CD4-positive, alpha-beta T cell treated with Interleukin-6 for 4 hours (primary cell): ENCODE results near the gene PRDM5.
"Not testable (repeated sequence)": the region's sequence is repeated elsewhere in the genome, so short reads cannot be mapped to it uniquely, and the experiment has no call there.

Experiments used
- DNase-seq: peaks from one replicate; pipeline ENCODE4 v3.0.0-alpha.2; 2020; ENCODE audit warnings: mixed read lengths

PRDM5 gene

GRCh38 chr4:120741636-120742035, 180.9 kb downstream of the PRDM5 start:
- not testable (repeated sequence) for DNase-seq

DNA sequence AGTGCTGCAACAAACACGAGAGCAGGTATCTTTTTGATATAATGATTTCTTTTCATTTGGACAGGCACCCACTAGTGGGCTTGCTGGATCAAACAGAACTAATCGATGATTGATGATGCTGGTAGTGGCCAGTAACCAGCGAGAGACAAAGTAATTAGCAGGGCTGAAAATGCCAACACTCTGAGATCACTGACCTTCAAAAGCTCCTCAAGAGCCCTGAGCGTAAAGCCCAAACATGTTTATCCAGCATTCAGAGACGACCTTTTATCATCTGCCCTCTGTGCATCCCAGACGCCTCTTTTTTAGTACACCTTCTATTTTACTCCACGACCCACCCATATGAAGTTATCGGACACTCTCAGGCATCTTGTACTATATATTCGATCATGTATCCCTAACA, 186.2 kb downstream of the PRDM5 start:
- no peak for DNase-seq

DNA sequence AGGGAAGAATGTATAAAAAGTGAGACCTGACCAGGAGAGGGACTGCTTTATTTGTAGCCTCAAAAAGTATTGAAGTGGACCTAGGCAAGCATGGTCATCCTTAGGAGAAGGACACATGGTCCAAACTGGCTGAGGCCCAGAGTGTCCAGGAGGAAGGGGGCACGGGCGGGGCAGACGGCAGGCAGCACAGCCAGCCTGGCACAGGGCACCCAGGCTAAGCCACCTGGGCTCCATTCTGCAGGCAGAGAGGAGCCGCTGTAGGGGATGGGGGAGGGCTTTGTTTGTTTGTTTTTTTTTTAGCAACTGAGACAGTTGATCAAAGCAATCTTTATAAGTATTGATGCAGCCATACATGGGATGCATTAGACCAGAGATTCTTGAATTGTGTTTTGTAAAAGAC, 188.6 kb downstream of the PRDM5 start:
- DNase-seq: no peak

GRCh38 chr4:120733054-120733453, 189.5 kb downstream of the PRDM5 start:
- DNase-seq: no peak

- no peak for DNase-seq
These were observed 191.0 kb downstream of the PRDM5 start for GRCh38 chr4:120731561-120731960.

GRCh38 chr4:120730777-120731320, 191.7 kb downstream of the PRDM5 start:
- DNase-seq: no peak

DNA sequence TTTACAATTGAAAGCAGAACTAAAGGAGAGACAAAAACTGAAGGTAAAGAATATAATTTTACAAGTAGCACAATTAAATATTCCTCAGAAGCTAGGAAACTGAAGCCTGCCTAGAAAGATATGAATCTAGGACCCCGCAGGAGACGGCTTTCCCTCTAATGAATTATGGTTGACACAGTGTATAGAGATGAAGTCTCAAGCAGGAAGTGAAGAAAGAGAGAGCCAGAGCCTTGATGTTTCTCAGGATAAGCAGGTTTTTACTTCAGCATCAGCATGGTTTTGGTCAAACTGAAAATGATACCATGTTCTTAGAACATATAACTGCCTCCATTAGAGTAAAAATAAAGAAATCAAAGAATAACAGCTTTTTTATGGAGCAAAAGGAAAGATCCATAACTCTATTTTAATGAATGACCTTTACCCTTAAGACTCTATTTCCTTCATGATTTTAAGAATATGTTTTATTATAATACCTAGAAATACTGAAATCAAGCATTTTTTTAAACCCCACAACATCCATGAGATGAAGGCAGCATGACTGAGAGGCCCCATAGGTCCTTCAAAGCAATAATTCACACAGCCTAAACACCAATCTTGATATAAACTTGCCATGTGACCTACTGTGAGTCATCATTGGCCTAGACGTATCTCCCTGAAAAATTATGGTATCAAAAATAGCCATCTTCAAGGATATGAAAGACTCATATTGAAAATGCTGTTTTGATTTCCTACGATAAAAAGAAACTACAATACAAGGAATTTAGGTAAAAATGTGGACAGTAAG, 193.4 kb downstream of the PRDM5 start:
- no peak for DNase-seq

DNA sequence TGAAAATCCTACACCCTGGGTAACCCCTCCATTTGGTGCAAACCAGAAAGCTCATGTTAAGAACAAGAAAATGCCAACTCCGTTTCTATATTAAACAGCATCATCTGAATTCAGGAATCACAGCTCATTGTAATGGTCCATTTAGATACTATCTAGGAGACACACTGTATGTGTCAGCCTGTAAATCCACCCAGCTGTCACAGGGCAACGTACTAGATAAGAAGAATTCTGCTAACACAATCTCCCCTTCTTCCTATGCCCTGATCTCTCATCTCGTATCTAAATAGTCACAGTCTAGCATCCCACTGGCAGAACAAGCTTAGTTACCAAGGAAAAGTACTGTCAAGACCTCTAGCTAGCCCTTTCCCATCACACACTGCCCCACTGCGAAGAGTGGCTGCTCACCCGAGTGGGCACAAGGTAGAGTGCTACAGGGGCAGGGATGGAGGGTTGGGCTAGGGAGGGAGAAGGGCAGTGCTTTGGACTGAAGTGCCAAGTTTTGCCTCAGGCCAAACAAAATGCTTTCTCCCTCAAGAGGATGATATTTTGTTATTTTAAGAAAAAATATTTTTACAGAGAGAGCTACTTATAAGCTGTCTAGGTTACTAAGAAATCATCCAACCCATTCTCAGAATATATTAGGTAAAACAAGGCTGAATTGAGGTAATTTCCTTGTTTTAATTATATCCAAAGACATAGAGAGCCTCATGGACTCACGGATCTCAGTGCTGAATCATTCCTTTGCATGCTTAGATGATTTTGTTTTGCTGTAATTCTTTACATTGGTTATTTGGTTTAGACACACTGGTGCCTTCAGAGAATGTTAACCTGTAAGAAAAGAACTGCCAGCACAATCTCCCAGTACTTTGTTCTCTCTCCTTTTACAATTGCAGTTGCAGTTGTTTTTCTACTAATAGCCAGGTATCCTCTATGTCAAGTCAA, 196.6 kb downstream of the PRDM5 start:
- DNase-seq: no peak

GRCh38 chr4:120724656-120725055, 197.9 kb downstream of the PRDM5 start:
- no peak for DNase-seq

- DNase-seq: no peak
These were observed 198.5 kb downstream of the PRDM5 start for GRCh38 chr4:120723986-120724385.

GRCh38 chr4:120723105-120723504, 199.4 kb downstream of the PRDM5 start:
- no peak for DNase-seq

- DNase-seq: no peak
These were observed 199.9 kb downstream of the PRDM5 start for GRCh38 chr4:120722655-120723054.

- no peak for DNase-seq
These were observed 202.1 kb downstream of the PRDM5 start for GRCh38 chr4:120720354-120720934.

DNA sequence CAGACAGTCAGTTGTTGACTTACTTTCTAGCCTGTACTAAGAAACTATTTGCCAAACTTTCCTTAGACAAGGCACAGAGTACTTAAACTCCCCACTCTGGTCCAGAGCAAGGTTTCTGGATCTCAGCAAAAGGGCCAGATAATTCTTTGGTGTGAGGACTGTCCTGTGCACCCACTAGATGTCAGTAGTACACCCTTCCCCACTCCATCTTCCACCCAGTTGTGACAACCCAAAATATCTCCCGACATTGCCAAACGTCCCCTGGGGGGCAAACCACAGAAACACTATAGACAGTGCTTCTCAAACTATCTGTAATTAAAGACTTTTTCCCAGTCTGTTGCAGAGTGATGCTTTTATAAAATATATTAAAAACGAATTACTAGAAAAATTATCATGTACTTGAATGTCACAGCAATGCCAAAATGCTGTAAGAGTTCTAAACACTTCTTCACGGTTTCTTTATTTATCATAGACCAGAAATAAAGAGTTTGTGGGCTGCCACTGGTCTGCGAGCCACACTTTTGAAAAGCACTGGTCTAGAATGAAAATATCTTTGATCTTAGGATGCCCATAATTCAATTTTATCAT, 203.5 kb downstream of the PRDM5 start:
- peak; percentile 28 for DNase-seq

GRCh38 chr4:120716346-120716745, 206.2 kb downstream of the PRDM5 start:
- no peak for DNase-seq

GRCh38 chr4:120714417-120715010, 208.0 kb downstream of the PRDM5 start:
- DNase-seq: no peak

DNA sequence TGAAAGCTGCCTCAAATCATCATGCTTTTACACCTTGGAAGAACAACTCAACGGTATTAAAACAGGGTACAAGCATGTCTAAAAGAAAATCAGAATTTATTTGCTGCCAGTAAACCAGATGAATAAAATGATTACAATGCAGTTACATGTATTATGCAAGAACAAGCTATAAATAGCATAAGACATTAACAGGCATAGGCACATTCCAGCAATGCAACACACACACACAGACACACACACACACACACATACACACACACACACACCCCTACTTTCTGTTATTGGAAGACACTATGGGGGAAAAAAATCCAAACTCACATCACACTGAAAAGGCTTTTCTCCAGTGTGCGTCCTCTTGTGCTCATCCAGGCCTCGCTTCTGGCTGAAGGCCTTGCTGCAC, 212.5 kb downstream of the PRDM5 start:
- DNase-seq: no peak

DNA sequence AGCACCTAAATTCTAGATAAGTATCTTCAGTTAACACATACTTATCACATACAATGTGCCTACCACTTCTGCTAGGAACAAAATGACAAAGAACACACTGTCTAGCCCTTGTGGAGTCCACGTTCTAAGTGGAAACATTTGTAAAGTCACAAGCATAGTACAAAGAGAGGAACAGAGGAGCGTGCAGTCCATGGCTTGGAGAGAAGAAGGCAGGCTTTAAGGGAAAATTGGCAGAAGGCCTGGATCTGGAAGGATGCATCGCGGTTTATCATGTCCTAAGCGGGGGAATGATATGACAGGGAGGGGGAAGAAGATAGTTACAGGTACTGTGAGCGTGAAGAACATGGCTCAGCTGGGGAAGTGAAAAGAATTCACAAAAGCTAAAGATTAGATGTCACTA, 218.0 kb downstream of the PRDM5 start:
- no peak for DNase-seq

DNA sequence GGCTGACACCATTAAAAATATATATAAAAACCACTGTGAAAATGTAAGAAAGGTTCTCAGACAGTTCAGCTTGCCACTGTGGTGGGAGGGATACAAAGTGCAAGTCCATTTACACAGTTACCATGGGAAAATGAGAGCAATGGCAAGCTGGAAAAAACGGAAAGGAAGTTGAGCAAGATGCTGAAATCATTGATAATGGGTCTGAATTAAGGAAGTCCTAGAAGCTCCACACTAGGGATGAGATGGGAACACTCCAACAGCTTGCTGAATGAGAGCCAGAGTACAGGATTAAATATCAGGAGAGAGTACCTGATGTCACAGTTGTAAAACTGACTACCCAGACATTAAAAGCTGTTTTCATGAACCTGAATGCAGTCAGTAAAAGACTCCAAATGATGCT, 218.6 kb downstream of the PRDM5 start:
- DNase-seq: no peak

DNA sequence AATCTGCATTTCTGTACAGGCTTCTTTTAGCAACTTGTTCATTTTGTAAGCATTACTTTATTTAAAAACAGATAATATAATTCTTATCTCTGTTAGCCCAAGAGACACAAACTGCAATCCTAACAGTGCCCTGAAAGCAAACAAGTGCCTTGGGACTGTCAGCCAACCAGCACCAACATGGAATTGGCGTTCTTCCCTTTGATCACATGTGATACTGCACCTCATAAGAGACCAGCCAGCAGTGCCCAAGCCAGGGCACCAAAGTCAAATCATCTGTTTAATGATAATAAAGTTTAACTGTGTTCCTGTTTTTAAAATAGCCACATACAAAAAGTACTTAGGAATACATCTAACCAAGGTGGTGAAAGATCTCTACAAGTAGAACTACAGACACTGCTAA, 223.2 kb downstream of the PRDM5 start:
- no peak for DNase-seq

- DNase-seq: no peak
These were observed 227.6 kb downstream of the PRDM5 start for GRCh38 chr4:120694973-120695372.

DNA sequence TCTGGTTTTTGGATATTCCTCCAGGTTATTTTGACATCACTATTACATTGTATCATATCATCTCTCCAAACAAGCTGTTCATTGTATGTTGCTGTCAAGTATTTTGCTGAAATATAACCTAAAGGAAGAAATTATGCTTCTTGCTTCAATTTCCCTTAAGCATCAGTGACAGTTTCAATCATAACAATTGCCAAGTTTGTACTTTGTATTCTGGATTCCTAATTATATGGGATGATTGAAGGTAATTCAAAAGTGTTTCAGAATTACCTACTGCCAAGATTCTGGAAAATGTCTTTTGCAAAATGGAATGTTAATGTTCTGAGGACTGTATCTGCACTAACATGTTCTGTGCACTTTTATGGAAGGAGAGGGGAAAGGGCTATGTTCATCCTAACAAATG, 228.7 kb downstream of the PRDM5 start:
- no peak for DNase-seq

GRCh38 chr4:120692964-120693363, 229.6 kb downstream of the PRDM5 start:
- DNase-seq: no peak
